Transverse colon (tissue), 4 donors: ENCODE results near the gene MECR.

Experiments
- CTCF ChIP-seq, 5 experiments: fragments of 200-600 bp in 3 of 5; fragments of 450-650 bp in 2 of 5; sonication (generic) in 3 of 5; IDR thresholded peaks; 1 replicate in 2 of 5; 2 replicates in 3 of 5; pipeline ENCODE4 v1.5.1; 2016 to 2017; ENCODE audit warnings: antibody characterized with exemption in 5 of 5, inconsistent platforms in 3 of 5, mild to moderate bottlenecking in 2 of 5, moderate library complexity in 1 of 5
- EP300 ChIP-seq: sonication (generic); formaldehyde crosslinking; IDR thresholded peaks from one replicate; pipeline ENCODE4 v1.6.1; 2017; ENCODE audit warnings: antibody characterized with exemption, low read depth
- POLR2A ChIP-seq: fragments of 450-650 bp; IDR thresholded peaks from one replicate; pipeline ENCODE4 v1.6.1; 2016; ENCODE audit warnings: antibody characterized with exemption, mild to moderate bottlenecking, moderate library complexity
- POLR2AphosphoS5 ChIP-seq, 3 donors: sonication (generic); formaldehyde crosslinking; IDR thresholded peaks; one replicate each; pipeline ENCODE4 v1.6.1; 2016; ENCODE audit warnings: antibody characterized with exemption in 3 of 3

DNA sequence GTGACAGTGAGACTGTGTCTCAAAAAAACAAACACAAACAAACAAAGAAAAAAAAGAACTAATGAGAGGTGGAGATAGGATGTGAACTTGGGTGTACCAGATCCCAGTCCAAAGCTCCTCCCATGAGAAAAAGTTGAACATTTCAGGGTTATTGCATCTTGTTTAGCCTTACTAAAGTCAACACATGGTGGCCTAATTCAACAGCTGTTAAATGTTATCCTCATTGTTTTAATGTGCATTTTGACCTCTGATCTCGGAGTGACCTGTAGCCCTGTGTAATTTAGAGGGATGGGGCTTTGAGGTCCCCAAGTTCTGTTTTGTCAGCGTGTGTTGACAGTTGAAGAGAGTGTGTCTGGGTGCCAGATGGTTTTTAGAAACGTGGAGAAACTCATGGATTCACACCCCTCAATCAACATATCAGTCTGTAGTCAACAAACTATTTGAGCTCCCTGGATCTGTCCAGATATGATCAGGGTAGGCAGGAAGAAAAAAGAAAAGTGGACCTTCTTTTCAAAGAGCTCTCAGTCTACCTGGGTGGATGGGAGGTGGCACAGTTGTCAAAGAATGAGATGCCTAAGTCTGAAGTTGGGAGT lies 40.3 kb upstream of the MECR start:
- TF ChIP-seq POLR2A = no peak
- TF ChIP-seq CTCF (IDR thresholded peaks at IDR 0.05) = no peak
- no peak for TF ChIP-seq POLR2AphosphoS5 (IDR thresholded peaks at IDR 0.05)
- no peak for TF ChIP-seq EP300
